ENCODE measurements around the gene SCTR. TPM values are rescaled to one million over a fixed set of nuclear protein-coding genes. Genes with fewer than 3 reads are reported as not detected.

Gene SCTR
- total and polyA plus RNA-seq, 2 of the 8 experiments (the other 6 are each of a cell fraction or from before 2014, with no cell fraction given), result 0.15 TPM; not detected in 1

DNA sequence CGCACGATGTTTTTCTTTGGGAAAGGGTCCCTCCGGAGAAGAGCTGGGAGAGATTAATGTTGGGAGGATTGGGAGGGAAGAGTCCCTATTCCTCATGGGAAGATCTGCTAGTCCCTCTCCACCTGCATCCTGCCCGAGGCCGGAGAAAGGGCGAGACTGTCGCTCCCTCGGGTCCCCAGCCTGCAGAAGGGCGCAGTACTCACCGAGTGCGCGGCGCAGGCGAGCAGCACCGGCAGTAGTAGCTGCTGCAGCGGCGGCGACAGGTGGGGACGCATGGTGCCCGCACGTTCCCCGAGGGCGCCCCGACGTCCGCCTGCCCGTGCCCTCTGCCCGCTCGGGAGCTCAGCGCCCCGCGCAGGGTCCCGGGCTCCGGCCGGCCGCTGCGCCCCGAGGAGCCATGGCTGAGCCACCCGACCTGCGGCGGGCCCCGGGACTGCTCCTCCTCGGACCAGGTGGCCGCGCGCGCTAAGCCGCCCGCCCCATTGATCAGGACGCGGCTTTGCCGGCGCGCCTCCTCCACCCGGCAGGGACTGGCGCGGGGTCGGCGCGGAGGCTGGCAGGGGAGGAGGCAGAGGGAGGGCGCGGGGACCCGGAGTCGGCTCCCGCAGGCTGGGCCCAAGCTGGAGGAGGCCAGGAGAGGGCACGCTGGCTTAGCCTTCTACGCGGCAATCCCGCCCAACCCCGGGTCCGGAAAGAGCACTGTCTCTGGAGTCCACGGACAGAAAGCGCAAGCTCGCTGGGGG, at the start of gene SCTR (continued):
- no peak for TF ChIP-seq SRF (IDR thresholded peaks at IDR 0.05; ENCODE audit: low read depth, low read length)
- TF ChIP-seq CEBPB (IDR thresholded peaks at IDR 0.05; ENCODE audit: low read depth, low read length), result no peak
- no peak for TF ChIP-seq CHD2 (IDR thresholded peaks at IDR 0.05; ENCODE audit: low read length)
- TF ChIP-seq KDM1A (IDR thresholded peaks at IDR 0.05; ENCODE audit: borderline replicate concordance, low read length), result peak; percentile 89; the same call in 1 of the 2 replicates

Data from H1 (cell line).